H9 (cell line): ENCODE results near the gene NKD2. TPM values are rescaled to one million over a fixed set of nuclear protein-coding genes. Genes with fewer than 3 reads are reported as not detected.

ENCODE experiments used
- DNase-seq: peaks from one replicate; pipeline ENCODE4 v3.0.0-alpha.2; 2017
- H2AFZ ChIP-seq: one replicate; pipeline ENCODE4 v1.6.1; 2013; ENCODE audit warnings: mild to moderate bottlenecking, low read length, control low read depth, moderate library complexity
- H2AK5ac ChIP-seq: 2 replicates; pipeline ENCODE4 v1.6.1; 2013; ENCODE audit warnings: low read length, control low read depth, mixed read lengths; ENCODE audit not compliant: insufficient read length
- H2BK120ac ChIP-seq: one replicate; pipeline ENCODE4 v1.6.1; 2013; ENCODE audit warnings: low read depth, mild to moderate bottlenecking, low read length, control low read depth, inconsistent platforms; ENCODE audit not compliant: poor library complexity, severe bottlenecking
- H2BK12ac ChIP-seq: 2 replicates; pipeline ENCODE4 v1.6.1; 2013; ENCODE audit warnings: low read length, control low read depth, mixed read lengths, low read depth; ENCODE audit not compliant: insufficient read length
- H2BK15ac ChIP-seq: 2 replicates; pipeline ENCODE4 v1.6.1; 2013; ENCODE audit warnings: low read depth, low read length, control low read depth
- H2BK20ac ChIP-seq: one replicate; pipeline ENCODE4 v1.6.1; 2013; ENCODE audit warnings: low read depth, mild to moderate bottlenecking, low read length, control low read depth, inconsistent platforms; ENCODE audit not compliant: poor library complexity, severe bottlenecking
- H2BK5ac ChIP-seq: 2 replicates; pipeline ENCODE4 v1.6.1; 2013; ENCODE audit warnings: low read length, control low read depth, mixed read lengths; ENCODE audit not compliant: insufficient read length
- H3K14ac ChIP-seq: 2 replicates; pipeline ENCODE4 v1.6.1; 2013; ENCODE audit warnings: low read length, control low read depth; ENCODE audit not compliant: insufficient read depth
- H3K18ac ChIP-seq: 2 replicates; pipeline ENCODE4 v1.6.1; 2013; ENCODE audit warnings: low read depth, mild to moderate bottlenecking, mixed read lengths, low read length, control low read depth; ENCODE audit not compliant: insufficient read length
- H3K23ac ChIP-seq: 2 replicates; pipeline ENCODE4 v1.6.1; 2013; ENCODE audit warnings: low read length, control low read depth, mixed read lengths, low read depth; ENCODE audit not compliant: insufficient read length
- H3K23me2 ChIP-seq: 2 replicates; pipeline ENCODE4 v1.6.1; 2013; ENCODE audit warnings: low read depth, mild to moderate bottlenecking, mixed read lengths, low read length, control low read depth; ENCODE audit not compliant: insufficient read length, poor library complexity, severe bottlenecking
- H3K27ac ChIP-seq: 2 replicates; pipeline ENCODE4 v1.5.1; 2013; ENCODE audit warnings: low read length, control low read depth, mixed read lengths, low read depth; ENCODE audit not compliant: insufficient read length
- H3K27me3 ChIP-seq: 2 replicates; pipeline ENCODE4 v1.6.1; 2013; ENCODE audit warnings: low read length, control low read depth, inconsistent platforms; ENCODE audit not compliant: insufficient read depth
- H3K4ac ChIP-seq: 2 replicates; pipeline ENCODE4 v1.6.1; 2013; ENCODE audit warnings: low read depth, mild to moderate bottlenecking, control low read depth, inconsistent platforms, low read length, moderate library complexity
- H3K4me1 ChIP-seq: 2 replicates; pipeline ENCODE4 v1.6.1; 2013; ENCODE audit warnings: low read length, control low read depth, inconsistent platforms; ENCODE audit not compliant: insufficient read depth
- H3K4me2 ChIP-seq: 2 replicates; pipeline ENCODE4 v1.6.1; 2013; ENCODE audit warnings: low read length, control low read depth, mixed read lengths; ENCODE audit not compliant: insufficient read length, insufficient read depth
- H3K56ac ChIP-seq: 2 replicates; pipeline ENCODE4 v1.6.1; 2013; ENCODE audit warnings: low read depth, mild to moderate bottlenecking, mixed read lengths, low read length, control low read depth; ENCODE audit not compliant: insufficient read length
- H3K79me1 ChIP-seq: 2 replicates; pipeline ENCODE4 v1.6.1; 2013; ENCODE audit warnings: low read depth, mild to moderate bottlenecking, moderate library complexity, low read length, control low read depth, inconsistent platforms; ENCODE audit not compliant: insufficient read depth, poor library complexity, severe bottlenecking
- H3K79me2 ChIP-seq: 2 replicates; pipeline ENCODE4 v1.6.1; 2013; ENCODE audit warnings: low read length, control low read depth, inconsistent platforms; ENCODE audit not compliant: insufficient read depth
- H3K9ac ChIP-seq: 2 replicates; pipeline ENCODE4 v1.6.1; 2013; ENCODE audit warnings: low read length, control low read depth, mixed read lengths; ENCODE audit not compliant: insufficient read length; ENCODE audit errors: extremely low read depth
- H3K9me3 ChIP-seq: one replicate; pipeline ENCODE4 v1.6.1; 2013; ENCODE audit warnings: low read depth, low read length, inconsistent platforms; ENCODE audit not compliant: control insufficient read depth
- H3T11ph ChIP-seq: one replicate; pipeline ENCODE4 v1.6.1; 2013; ENCODE audit warnings: mild to moderate bottlenecking, low read length, control low read depth, inconsistent platforms
- H4K20me1 ChIP-seq: one replicate; pipeline ENCODE4 v1.6.1; 2013; ENCODE audit not compliant: control insufficient read depth, insufficient read length, insufficient read depth
- H4K5ac ChIP-seq: 2 replicates; pipeline ENCODE4 v1.6.1; 2013; ENCODE audit warnings: low read depth, mild to moderate bottlenecking, mixed read lengths, low read length, control low read depth; ENCODE audit not compliant: insufficient read length
- H4K8ac ChIP-seq: replicated peaks from 2 replicates; pipeline ENCODE4 v1.6.1; 2013; ENCODE audit warnings: low read length, control low read depth, mixed read lengths, low read depth; ENCODE audit not compliant: insufficient read length
- H4K91ac ChIP-seq: 2 replicates; pipeline ENCODE4 v1.6.1; 2013; ENCODE audit warnings: low read depth, mild to moderate bottlenecking, moderate library complexity, mixed read lengths, low read length, control low read depth; ENCODE audit not compliant: insufficient read length
- H3K27ac Mint-ChIP-seq, 3 experiments: 2 replicates in 2 of 3; 3 replicates in 1 of 3; pipeline ENCODE4 v1.8.0; 2020 to 2021; ENCODE audit warnings: mixed read lengths in 3 of 3, mild to moderate bottlenecking in 1 of 3, moderate library complexity in 1 of 3
- H3K27me3 Mint-ChIP-seq: 2 replicates; pipeline ENCODE4 v1.8.0; 2021; ENCODE audit warnings: low read depth, mild to moderate bottlenecking, moderate library complexity, mixed read lengths
- H3K36me3 Mint-ChIP-seq, 3 experiments: 2 replicates in 2 of 3; 3 replicates in 1 of 3; pipeline ENCODE4 v1.8.0; 2020 to 2021; ENCODE audit warnings: low read depth in 3 of 3, mixed read lengths in 3 of 3; ENCODE audit not compliant: insufficient read depth in 1 of 3
- H3K4me1 Mint-ChIP-seq, 2 experiments: 2 replicates each; pipeline ENCODE4 v1.8.0; 2020; ENCODE audit warnings: mixed read lengths in 2 of 2
- H3K4me3 Mint-ChIP-seq, 2 experiments: 2 replicates in 1 of 2; 3 replicates in 1 of 2; pipeline ENCODE4 v1.8.0; 2020 to 2021; ENCODE audit warnings: mild to moderate bottlenecking in 2 of 2, mixed read lengths in 2 of 2, moderate library complexity in 1 of 2
- H3K9me3 Mint-ChIP-seq, 2 experiments: 2 replicates in 1 of 2; 3 replicates in 1 of 2; pipeline ENCODE4 v1.8.0; 2020; ENCODE audit warnings: mild to moderate bottlenecking in 2 of 2, mixed read lengths in 2 of 2, moderate library complexity in 1 of 2
- CTCF ChIP-seq: fragments of 200-600 bp; sonication (generic); conservative IDR thresholded peaks from 3 replicates; pipeline ENCODE4 v1.8.0; 2021; ENCODE audit warnings: antibody characterized with exemption, mild to moderate bottlenecking
- WGBS: extraction: QIAGEN DNeasy Blood & Tissue Kit; methylation state at CpG from one replicate; pipeline ENCODE4 v1.1.7; 2013; ENCODE audit warnings: missing lambda C conversion rate, low lambda C conversion rate, mixed read lengths; ENCODE audit not compliant: insufficient read length; ENCODE audit errors: extremely low coverage; 5-methylcytosine and 5-hydroxymethylcytosine counted together
- total RNA-seq: library from RNA; stranded (reverse); gene quantifications from 2 replicates; pipeline ENCODE4 v1.2.1, GENCODE V29; 2021

Gene NKD2
- total RNA-seq, 1 experiment from 2014 or later: 7.3 TPM

GRCh38 chr5:1075931-1076330 is 67.3 kb downstream of the NKD2 start:
- no peaks in the 10 kb centered on the region for H3K79me1 ChIP-seq
- no CpG with 5 or more reads among the region's 17 CpGs for WGBS
- H3K23ac ChIP-seq: no peak overlapping the region
- peaks cover 3 to 25% (median 21%) of the 10 kb centered on the region in 3 experiments; a peak in 6 of 7 replicates for H3K36me3 Mint-ChIP-seq
- H4K20me1 ChIP-seq: no peaks in the 10 kb centered on the region
- no peak overlapping the region; a peak in 2 of 7 replicates for H3K27ac Mint-ChIP-seq
- H3K9me3 ChIP-seq: no peaks in the 10 kb centered on the region
- no peak overlapping the region for H3K14ac ChIP-seq
- no peak overlapping the region for H3K4me3 Mint-ChIP-seq
- no peak overlapping the region for H3K9ac ChIP-seq
- H3K27ac ChIP-seq: no peak overlapping the region
- no peak overlapping the region for H2BK15ac ChIP-seq
- no peaks in the 10 kb centered on the region for H3K4me1 Mint-ChIP-seq
- no peak overlapping the region for H4K8ac ChIP-seq
- no peak overlapping the region for H4K5ac ChIP-seq
- H2BK20ac ChIP-seq: no peak overlapping the region
- no peak overlapping the region for H4K91ac ChIP-seq
- no peak overlapping the region for H3T11ph ChIP-seq
- H3K23me2 ChIP-seq: no peaks in the 10 kb centered on the region
- no peak for DNase-seq
- H3K9me3 Mint-ChIP-seq: no peaks in the 10 kb centered on the region
- H3K4me2 ChIP-seq: no peak overlapping the region
- no peak overlapping the region for H2BK12ac ChIP-seq
- H3K4ac ChIP-seq: no peak overlapping the region
- no peak overlapping the region for H2AK5ac ChIP-seq
- H2AFZ ChIP-seq: no peak overlapping the region
- H3K27me3 Mint-ChIP-seq: no peaks in the 10 kb centered on the region
- TF ChIP-seq CTCF: no peak
- no peak overlapping the region for H2BK5ac ChIP-seq
- H2BK120ac ChIP-seq: no peak overlapping the region
- H3K56ac ChIP-seq: no peak overlapping the region
- H3K79me2 ChIP-seq: no peaks in the 10 kb centered on the region; the same call in 1 of the 2 replicates
- no peak overlapping the region for H3K18ac ChIP-seq
- no peaks in the 10 kb centered on the region for H3K4me1 ChIP-seq
- no peaks in the 10 kb centered on the region for H3K27me3 ChIP-seq
